GM23338 (cell line): Measurements from ENCODE around the gene DGKD. TPM values are rescaled to one million over a fixed set of nuclear protein-coding genes. Genes with fewer than 3 reads are reported as not detected.

Experiments used
- ATAC-seq: fragments of 200-7000 bp; cut with Tn5 transposase; 3 replicates; pipeline ENCODE4 v1.9.1; 2020
- DNase-seq: peaks from one replicate; pipeline ENCODE4 v3.0.0-alpha.2; 2015; ENCODE audit warnings: low spot score
- H2AFZ ChIP-seq: fragments of 200-600 bp; sonication (generic); 2 replicates; pipeline ENCODE4 v1.8.0; 2016; ENCODE audit warnings: antibody characterized with exemption, mild to moderate bottlenecking, moderate library complexity
- H3F3A ChIP-seq: fragments of 200-600 bp; sonication (generic); replicated peaks from 2 replicates; pipeline ENCODE4 v1.8.0; 2017; ENCODE audit warnings: antibody characterized with exemption, mixed run types, low read depth
- H3K27ac ChIP-seq: fragments of 200-600 bp; sonication (generic); 2 replicates; pipeline ENCODE4 v1.6.1; 2016; ENCODE audit warnings: low read depth
- H3K27me3 ChIP-seq: fragments of 200-600 bp; sonication (generic); 2 replicates; pipeline ENCODE4 v1.8.0; 2016; ENCODE audit warnings: mild to moderate bottlenecking, mixed run types, moderate library complexity; ENCODE audit not compliant: insufficient read depth
- H3K36me3 ChIP-seq: fragments of 200-600 bp; sonication (generic); 2 replicates; pipeline ENCODE4 v1.8.0; 2016; ENCODE audit warnings: mild to moderate bottlenecking; ENCODE audit not compliant: insufficient read depth
- H3K4me1 ChIP-seq: fragments of 200-600 bp; sonication (generic); 2 replicates; pipeline ENCODE4 v1.8.0; 2016; ENCODE audit warnings: mild to moderate bottlenecking, moderate library complexity; ENCODE audit not compliant: insufficient read depth
- H3K4me2 ChIP-seq: fragments of 200-600 bp; sonication (generic); 2 replicates; pipeline ENCODE4 v1.7.1; 2017; ENCODE audit warnings: mixed run types
- H3K4me3 ChIP-seq: fragments of 200-600 bp; sonication (generic); 2 replicates; pipeline ENCODE4 v1.6.1; 2016; ENCODE audit warnings: mixed run types
- H3K79me2 ChIP-seq: fragments of 200-600 bp; sonication (generic); replicated peaks from 2 replicates; pipeline ENCODE4 v1.8.0; 2017; ENCODE audit warnings: mild to moderate bottlenecking; ENCODE audit not compliant: insufficient read depth
- H3K9me2 ChIP-seq: fragments of 200-600 bp; sonication (generic); 2 replicates; pipeline ENCODE4 v1.8.0; 2017; ENCODE audit not compliant: insufficient read depth
- H4K20me1 ChIP-seq: fragments of 200-600 bp; sonication (generic); replicated peaks from 2 replicates; pipeline ENCODE4 v1.8.0; 2017; ENCODE audit warnings: mild to moderate bottlenecking; ENCODE audit not compliant: insufficient read depth
- H3K27ac Mint-ChIP-seq: 2 replicates; pipeline ENCODE4 v1.8.0; 2020; ENCODE audit warnings: inconsistent platforms, mild to moderate bottlenecking, moderate library complexity, mixed read lengths
- H3K27me3 Mint-ChIP-seq: 3 replicates; pipeline ENCODE4 v1.8.0; 2022; ENCODE audit warnings: low read depth, mild to moderate bottlenecking, moderate library complexity, mixed read lengths, inconsistent platforms; ENCODE audit not compliant: insufficient read depth, poor library complexity
- H3K36me3 Mint-ChIP-seq: 3 replicates; pipeline ENCODE4 v1.8.0; 2021; ENCODE audit warnings: low read depth, mild to moderate bottlenecking, inconsistent platforms, moderate library complexity, mixed read lengths
- H3K4me1 Mint-ChIP-seq: 3 replicates; pipeline ENCODE4 v1.8.0; 2020; ENCODE audit warnings: mild to moderate bottlenecking, inconsistent platforms, mixed read lengths
- H3K4me3 Mint-ChIP-seq: 3 replicates; pipeline ENCODE4 v1.8.0; 2021; ENCODE audit warnings: moderate library complexity, mild to moderate bottlenecking, inconsistent platforms, mixed read lengths
- H3K9me3 Mint-ChIP-seq: 3 replicates; pipeline ENCODE4 v1.8.0; 2020; ENCODE audit warnings: moderate library complexity, mild to moderate bottlenecking, inconsistent platforms, mixed read lengths
- CREB1 ChIP-seq: fragments of 250-450 bp; sonication (Bioruptor Pico); IDR thresholded peaks from 2 replicates; pipeline ENCODE4 v1.5.0; 2020; ENCODE audit warnings: low read depth, mild to moderate bottlenecking, moderate library complexity
- CTCF ChIP-seq, 2 experiments: fragments of 200-600 bp in 1 of 2; sonication (generic) in 1 of 2; conservative IDR thresholded peaks; 2 replicates each; pipeline versions ENCODE4 v1.5.1 to v1.6.1; 2016 to 2017; ENCODE audit warnings: antibody characterized with exemption in 2 of 2, low read depth in 2 of 2, mild to moderate bottlenecking in 2 of 2, moderate library complexity in 1 of 2
- ETS1 ChIP-seq: IDR thresholded peaks from 2 replicates; pipeline ENCODE4 v1.6.1; 2016; ENCODE audit warnings: antibody characterized with exemption
- EZH2 ChIP-seq: fragments of 200-600 bp; sonication (generic); IDR thresholded peaks from one replicate; pipeline ENCODE4 v1.8.0; 2017; ENCODE audit warnings: antibody characterized with exemption, mild to moderate bottlenecking, low read depth; ENCODE audit not compliant: unreplicated experiment
- EZH2phosphoT487 ChIP-seq: fragments of 200-600 bp; sonication (generic); IDR thresholded peaks from one replicate; pipeline ENCODE4 v1.8.1; 2018; ENCODE audit warnings: antibody characterized with exemption; ENCODE audit not compliant: unreplicated experiment
- JUNB ChIP-seq: IDR thresholded peaks from one replicate; pipeline ENCODE4 v1.6.1; 2016; ENCODE audit warnings: antibody characterized with exemption; ENCODE audit not compliant: unreplicated experiment
- NANOG ChIP-seq: IDR thresholded peaks from 2 replicates; pipeline ENCODE4 v1.6.1; 2016; ENCODE audit warnings: antibody characterized with exemption, borderline replicate concordance
- POLR2AphosphoS5 ChIP-seq: IDR thresholded peaks from 2 replicates; pipeline ENCODE4 v1.6.1; 2016; ENCODE audit warnings: antibody characterized with exemption, low read depth
- REST ChIP-seq: IDR thresholded peaks from one replicate; pipeline ENCODE4 v1.6.1; 2018; ENCODE audit warnings: antibody characterized with exemption; ENCODE audit not compliant: unreplicated experiment
- ZNF114 ChIP-seq: fragments of 250-450 bp; sonication (Bioruptor Pico); IDR thresholded peaks from 2 replicates; pipeline ENCODE4 v1.5.0; 2020; ENCODE audit warnings: mild to moderate bottlenecking, moderate library complexity
- ZNF331 ChIP-seq: fragments of 250-450 bp; sonication (Bioruptor Pico); IDR thresholded peaks from 2 replicates; pipeline ENCODE4 v1.5.0; 2020; ENCODE audit warnings: low read depth, mild to moderate bottlenecking, moderate library complexity
- polyA plus RNA-seq: library from polyadenylated mRNA; unstranded; fragments of >200 nt; fragmentation: Nextera tagmentation; extraction: Ambion mirVana; gene quantifications from 2 replicates; pipeline ENCODE4 v1.2.1, GENCODE V29; 2016
- total RNA-seq: library from RNA; depleted of rRNA; stranded (reverse); fragments of >200 nt; shearing (Covaris generic); gene quantifications from 2 replicates; pipeline ENCODE4 v1.2.3, GENCODE V29; 2014
- TF ChIP-seq, protein P1 (sequence below): fragments of 250-450 bp; sonication (Bioruptor Pico); IDR thresholded peaks from 2 replicates; pipeline ENCODE4 v1.5.0; 2020; ENCODE audit warnings: mild to moderate bottlenecking, moderate library complexity

The DGKD gene
- total and polyA plus RNA-seq, 2 experiments from 2014 or later, result 11.1 to 23.4 TPM

- TF ChIP-seq REST (no peak), ZNF114 (no peak), NANOG (no peak), CREB1 (CRISPR knock-in tag) (no peak), ETS1 (no peak), POLR2AphosphoS5 (no peak)
Observed at GRCh38 chr2:233361297-233361696, 7.0 kb downstream of the DGKD start (continued).

GRCh38 chr2:233362742-233363141, 8.4 kb downstream of the DGKD start:
- no peak overlapping the region for H3K4me3 Mint-ChIP-seq
- Histone ChIP-seq H4K20me1 (peaks cover 2% of the 10 kb centered on the region), H3K4me1 (no peaks in the 10 kb centered on the region), H3K27ac (no peak overlapping the region), H3K4me3 (no peak overlapping the region), H2AFZ (no peak overlapping the region), H3K79me2 (peaks cover 62% of the 10 kb centered on the region), H3K9me2 (no peaks in the 10 kb centered on the region), H3K36me3 (0 out of 2 replicates have a peak, but pooled peaks cover 3% of the 10 kb centered on the region), H3K4me2 (no peak overlapping the region), H3K27me3 (no peaks in the 10 kb centered on the region), H3F3A (no peaks in the 10 kb centered on the region)
- H3K36me3 Mint-ChIP-seq, result no peaks in the 10 kb centered on the region
- H3K27ac Mint-ChIP-seq, result no peak overlapping the region
- DNase-seq, result no peak
- TF ChIP-seq NANOG (no peak), POLR2AphosphoS5 (no peak), CTCF (conservative IDR thresholded peaks at IDR 0.05; ENCODE audit: low read depth in 2 of 2) (no peak), EZH2 (no peak), JUNB (no peak), ZNF331 (CRISPR knock-in tag) (no peak), EZH2phosphoT487 (no peak)
- TF ChIP-seq, protein P1, sequence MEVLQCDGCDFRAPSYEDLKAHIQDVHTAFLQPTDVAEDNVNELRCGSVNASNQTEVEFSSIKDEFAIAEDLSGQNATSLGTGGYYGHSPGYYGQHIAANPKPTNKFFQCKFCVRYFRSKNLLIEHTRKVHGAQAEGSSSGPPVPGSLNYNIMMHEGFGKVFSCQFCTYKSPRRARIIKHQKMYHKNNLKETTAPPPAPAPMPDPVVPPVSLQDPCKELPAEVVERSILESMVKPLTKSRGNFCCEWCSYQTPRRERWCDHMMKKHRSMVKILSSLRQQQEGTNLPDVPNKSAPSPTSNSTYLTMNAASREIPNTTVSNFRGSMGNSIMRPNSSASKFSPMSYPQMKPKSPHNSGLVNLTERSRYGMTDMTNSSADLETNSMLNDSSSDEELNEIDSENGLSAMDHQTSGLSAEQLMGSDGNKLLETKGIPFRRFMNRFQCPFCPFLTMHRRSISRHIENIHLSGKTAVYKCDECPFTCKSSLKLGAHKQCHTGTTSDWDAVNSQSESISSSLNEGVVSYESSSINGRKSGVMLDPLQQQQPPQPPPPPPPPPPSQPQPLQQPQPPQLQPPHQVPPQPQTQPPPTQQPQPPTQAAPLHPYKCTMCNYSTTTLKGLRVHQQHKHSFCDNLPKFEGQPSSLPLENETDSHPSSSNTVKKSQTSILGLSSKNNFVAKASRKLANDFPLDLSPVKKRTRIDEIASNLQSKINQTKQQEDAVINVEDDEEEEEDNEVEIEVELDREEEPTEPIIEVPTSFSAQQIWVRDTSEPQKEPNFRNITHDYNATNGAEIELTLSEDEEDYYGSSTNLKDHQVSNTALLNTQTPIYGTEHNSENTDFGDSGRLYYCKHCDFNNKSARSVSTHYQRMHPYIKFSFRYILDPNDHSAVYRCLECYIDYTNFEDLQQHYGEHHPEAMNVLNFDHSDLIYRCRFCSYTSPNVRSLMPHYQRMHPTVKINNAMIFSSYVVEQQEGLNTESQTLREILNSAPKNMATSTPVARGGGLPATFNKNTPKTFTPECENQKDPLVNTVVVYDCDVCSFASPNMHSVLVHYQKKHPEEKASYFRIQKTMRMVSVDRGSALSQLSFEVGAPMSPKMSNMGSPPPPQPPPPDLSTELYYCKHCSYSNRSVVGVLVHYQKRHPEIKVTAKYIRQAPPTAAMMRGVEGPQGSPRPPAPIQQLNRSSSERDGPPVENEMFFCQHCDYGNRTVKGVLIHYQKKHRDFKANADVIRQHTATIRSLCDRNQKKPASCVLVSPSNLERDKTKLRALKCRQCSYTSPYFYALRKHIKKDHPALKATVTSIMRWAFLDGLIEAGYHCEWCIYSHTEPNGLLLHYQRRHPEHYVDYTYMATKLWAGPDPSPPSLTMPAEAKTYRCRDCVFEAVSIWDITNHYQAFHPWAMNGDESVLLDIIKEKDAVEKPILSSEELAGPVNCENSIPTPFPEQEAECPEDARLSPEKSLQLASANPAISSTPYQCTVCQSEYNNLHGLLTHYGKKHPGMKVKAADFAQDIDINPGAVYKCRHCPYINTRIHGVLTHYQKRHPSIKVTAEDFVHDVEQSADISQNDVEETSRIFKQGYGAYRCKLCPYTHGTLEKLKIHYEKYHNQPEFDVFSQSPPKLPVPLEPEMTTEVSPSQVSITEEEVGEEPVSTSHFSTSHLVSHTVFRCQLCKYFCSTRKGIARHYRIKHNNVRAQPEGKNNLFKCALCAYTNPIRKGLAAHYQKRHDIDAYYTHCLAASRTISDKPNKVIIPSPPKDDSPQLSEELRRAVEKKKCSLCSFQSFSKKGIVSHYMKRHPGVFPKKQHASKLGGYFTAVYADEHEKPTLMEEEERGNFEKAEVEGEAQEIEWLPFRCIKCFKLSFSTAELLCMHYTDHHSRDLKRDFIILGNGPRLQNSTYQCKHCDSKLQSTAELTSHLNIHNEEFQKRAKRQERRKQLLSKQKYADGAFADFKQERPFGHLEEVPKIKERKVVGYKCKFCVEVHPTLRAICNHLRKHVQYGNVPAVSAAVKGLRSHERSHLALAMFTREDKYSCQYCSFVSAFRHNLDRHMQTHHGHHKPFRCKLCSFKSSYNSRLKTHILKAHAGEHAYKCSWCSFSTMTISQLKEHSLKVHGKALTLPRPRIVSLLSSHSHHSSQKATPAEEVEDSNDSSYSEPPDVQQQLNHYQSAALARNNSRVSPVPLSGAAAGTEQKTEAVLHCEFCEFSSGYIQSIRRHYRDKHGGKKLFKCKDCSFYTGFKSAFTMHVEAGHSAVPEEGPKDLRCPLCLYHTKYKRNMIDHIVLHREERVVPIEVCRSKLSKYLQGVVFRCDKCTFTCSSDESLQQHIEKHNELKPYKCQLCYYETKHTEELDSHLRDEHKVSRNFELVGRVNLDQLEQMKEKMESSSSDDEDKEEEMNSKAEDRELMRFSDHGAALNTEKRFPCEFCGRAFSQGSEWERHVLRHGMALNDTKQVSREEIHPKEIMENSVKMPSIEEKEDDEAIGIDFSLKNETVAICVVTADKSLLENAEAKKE (CRISPR knock-in tag), result no peak
- ATAC-seq, result no peak
- H3K4me1 Mint-ChIP-seq, result peaks cover 7% of the 10 kb centered on the region
- no peaks in the 10 kb centered on the region for H3K9me3 Mint-ChIP-seq
- H3K27me3 Mint-ChIP-seq, result peaks cover 3% of the 10 kb centered on the region
